H1 (cell line): Measurements from ENCODE around the gene MEF2A. TPM values are rescaled to one million over a fixed set of nuclear protein-coding genes. Genes with fewer than 3 reads are reported as not detected.

ENCODE experiments used
- BCL11A ChIP-seq, 2 experiments: IDR thresholded peaks; one replicate each; pipeline ENCODE4 v1.6.1; 2011; ENCODE audit warnings: low read depth in 2 of 2, low read length in 2 of 2, mild to moderate bottlenecking in 2 of 2
- CREB1 ChIP-seq: IDR thresholded peaks from 2 replicates; pipeline ENCODE4 v1.6.1; 2012; ENCODE audit warnings: inconsistent platforms
- FOSL1 ChIP-seq: IDR thresholded peaks from 2 replicates; pipeline ENCODE4 v1.6.1; 2011; ENCODE audit warnings: mild to moderate bottlenecking, low read depth, low read length, moderate library complexity; ENCODE audit not compliant: insufficient read depth
- RBBP5 ChIP-seq: IDR thresholded peaks from 2 replicates; pipeline ENCODE4 v1.7.1; 2012; ENCODE audit warnings: low read depth, mild to moderate bottlenecking, inconsistent platforms, low read length, moderate library complexity, borderline replicate concordance
- RFX5 ChIP-seq: IDR thresholded peaks from 2 replicates; pipeline ENCODE4 v1.6.1; 2011; ENCODE audit warnings: low read depth, low read length, improper control_type of control experiment, borderline replicate concordance
- TAF7 ChIP-seq: optimal IDR thresholded peaks from 2 replicates; pipeline ENCODE3; 2011; ENCODE audit warnings: low read depth, mild to moderate bottlenecking, inconsistent platforms, low read length, moderate library complexity, borderline replicate concordance
- TEAD4 ChIP-seq: IDR thresholded peaks from 2 replicates; pipeline ENCODE4 v1.6.1; 2012; ENCODE audit warnings: low read depth, low read length, inconsistent platforms, mixed read lengths
- YY1 ChIP-seq: IDR thresholded peaks from 2 replicates; pipeline ENCODE4 v1.6.1; 2011; ENCODE audit warnings: low read depth, mild to moderate bottlenecking, low read length
- polyA plus RNA-seq, 7 experiments: library from polyadenylated mRNA; depleted of rRNA in 3 of 7; stranded (reverse) in 5 of 7; unstranded in 2 of 7; fragments of >200 nt in 5 of 7; fragments of 200-250 nt in 2 of 7; gene quantifications; 1 replicate in 5 of 7; 2 replicates in 1 of 7; 4 replicates in 1 of 7; pipeline versions ENCODE4 v1.2.1 to v1.2.3, GENCODE V29; 2011 to 2013; ENCODE audit warnings: missing spikeins in 2 of 7, mixed read lengths in 2 of 7
- total RNA-seq: library from RNA; stranded (reverse); fragmentation: NEBNext Ultra II Directional; extraction: Animal tissue kit (Norgen Biotek cat#: 25700); gene quantifications from 2 replicates; pipeline ENCODE4 v1.2.1, GENCODE V29; 2021
- TF ChIP-seq, protein P1 (sequence below): fragments of 300-600 bp; sonication (generic); IDR thresholded peaks from 2 replicates; pipeline ENCODE4 v1.7.1; 2012; ENCODE audit warnings: low read length, moderate library complexity, mild to moderate bottlenecking, inconsistent platforms; ENCODE audit not compliant: insufficient replicate concordance
- TF ChIP-seq, protein P2 (sequence below): IDR thresholded peaks from 2 replicates; pipeline ENCODE4 v1.6.1; 2012; ENCODE audit warnings: low read length, inconsistent platforms

The MEF2A gene
- total and polyA plus RNA-seq, 2 of the 8 experiments (the other 6 are each of a cell fraction or from before 2014, with no cell fraction given), result 15.6 to 22.5 TPM

DNA sequence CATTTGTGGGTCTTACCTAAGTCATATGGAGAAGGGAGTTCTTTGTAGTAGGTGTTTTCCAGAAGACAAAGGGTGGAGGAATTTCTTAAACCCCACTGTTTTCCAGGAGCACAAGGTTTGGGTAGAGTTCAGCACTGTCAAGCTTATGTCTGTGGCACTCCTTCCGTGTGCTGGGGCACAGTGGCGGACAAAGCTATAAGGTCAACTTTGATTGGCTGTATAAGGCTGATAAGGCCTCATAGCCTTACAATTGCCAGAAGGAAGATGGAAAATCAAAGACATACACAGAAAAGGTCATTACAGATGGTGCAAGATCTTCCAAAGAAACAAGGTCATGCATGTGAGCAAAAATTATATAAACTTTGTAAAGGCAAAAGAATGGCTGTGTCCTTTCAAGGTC, 170.9 kb downstream of the MEF2A start (continued):
- TF ChIP-seq, protein P1, sequence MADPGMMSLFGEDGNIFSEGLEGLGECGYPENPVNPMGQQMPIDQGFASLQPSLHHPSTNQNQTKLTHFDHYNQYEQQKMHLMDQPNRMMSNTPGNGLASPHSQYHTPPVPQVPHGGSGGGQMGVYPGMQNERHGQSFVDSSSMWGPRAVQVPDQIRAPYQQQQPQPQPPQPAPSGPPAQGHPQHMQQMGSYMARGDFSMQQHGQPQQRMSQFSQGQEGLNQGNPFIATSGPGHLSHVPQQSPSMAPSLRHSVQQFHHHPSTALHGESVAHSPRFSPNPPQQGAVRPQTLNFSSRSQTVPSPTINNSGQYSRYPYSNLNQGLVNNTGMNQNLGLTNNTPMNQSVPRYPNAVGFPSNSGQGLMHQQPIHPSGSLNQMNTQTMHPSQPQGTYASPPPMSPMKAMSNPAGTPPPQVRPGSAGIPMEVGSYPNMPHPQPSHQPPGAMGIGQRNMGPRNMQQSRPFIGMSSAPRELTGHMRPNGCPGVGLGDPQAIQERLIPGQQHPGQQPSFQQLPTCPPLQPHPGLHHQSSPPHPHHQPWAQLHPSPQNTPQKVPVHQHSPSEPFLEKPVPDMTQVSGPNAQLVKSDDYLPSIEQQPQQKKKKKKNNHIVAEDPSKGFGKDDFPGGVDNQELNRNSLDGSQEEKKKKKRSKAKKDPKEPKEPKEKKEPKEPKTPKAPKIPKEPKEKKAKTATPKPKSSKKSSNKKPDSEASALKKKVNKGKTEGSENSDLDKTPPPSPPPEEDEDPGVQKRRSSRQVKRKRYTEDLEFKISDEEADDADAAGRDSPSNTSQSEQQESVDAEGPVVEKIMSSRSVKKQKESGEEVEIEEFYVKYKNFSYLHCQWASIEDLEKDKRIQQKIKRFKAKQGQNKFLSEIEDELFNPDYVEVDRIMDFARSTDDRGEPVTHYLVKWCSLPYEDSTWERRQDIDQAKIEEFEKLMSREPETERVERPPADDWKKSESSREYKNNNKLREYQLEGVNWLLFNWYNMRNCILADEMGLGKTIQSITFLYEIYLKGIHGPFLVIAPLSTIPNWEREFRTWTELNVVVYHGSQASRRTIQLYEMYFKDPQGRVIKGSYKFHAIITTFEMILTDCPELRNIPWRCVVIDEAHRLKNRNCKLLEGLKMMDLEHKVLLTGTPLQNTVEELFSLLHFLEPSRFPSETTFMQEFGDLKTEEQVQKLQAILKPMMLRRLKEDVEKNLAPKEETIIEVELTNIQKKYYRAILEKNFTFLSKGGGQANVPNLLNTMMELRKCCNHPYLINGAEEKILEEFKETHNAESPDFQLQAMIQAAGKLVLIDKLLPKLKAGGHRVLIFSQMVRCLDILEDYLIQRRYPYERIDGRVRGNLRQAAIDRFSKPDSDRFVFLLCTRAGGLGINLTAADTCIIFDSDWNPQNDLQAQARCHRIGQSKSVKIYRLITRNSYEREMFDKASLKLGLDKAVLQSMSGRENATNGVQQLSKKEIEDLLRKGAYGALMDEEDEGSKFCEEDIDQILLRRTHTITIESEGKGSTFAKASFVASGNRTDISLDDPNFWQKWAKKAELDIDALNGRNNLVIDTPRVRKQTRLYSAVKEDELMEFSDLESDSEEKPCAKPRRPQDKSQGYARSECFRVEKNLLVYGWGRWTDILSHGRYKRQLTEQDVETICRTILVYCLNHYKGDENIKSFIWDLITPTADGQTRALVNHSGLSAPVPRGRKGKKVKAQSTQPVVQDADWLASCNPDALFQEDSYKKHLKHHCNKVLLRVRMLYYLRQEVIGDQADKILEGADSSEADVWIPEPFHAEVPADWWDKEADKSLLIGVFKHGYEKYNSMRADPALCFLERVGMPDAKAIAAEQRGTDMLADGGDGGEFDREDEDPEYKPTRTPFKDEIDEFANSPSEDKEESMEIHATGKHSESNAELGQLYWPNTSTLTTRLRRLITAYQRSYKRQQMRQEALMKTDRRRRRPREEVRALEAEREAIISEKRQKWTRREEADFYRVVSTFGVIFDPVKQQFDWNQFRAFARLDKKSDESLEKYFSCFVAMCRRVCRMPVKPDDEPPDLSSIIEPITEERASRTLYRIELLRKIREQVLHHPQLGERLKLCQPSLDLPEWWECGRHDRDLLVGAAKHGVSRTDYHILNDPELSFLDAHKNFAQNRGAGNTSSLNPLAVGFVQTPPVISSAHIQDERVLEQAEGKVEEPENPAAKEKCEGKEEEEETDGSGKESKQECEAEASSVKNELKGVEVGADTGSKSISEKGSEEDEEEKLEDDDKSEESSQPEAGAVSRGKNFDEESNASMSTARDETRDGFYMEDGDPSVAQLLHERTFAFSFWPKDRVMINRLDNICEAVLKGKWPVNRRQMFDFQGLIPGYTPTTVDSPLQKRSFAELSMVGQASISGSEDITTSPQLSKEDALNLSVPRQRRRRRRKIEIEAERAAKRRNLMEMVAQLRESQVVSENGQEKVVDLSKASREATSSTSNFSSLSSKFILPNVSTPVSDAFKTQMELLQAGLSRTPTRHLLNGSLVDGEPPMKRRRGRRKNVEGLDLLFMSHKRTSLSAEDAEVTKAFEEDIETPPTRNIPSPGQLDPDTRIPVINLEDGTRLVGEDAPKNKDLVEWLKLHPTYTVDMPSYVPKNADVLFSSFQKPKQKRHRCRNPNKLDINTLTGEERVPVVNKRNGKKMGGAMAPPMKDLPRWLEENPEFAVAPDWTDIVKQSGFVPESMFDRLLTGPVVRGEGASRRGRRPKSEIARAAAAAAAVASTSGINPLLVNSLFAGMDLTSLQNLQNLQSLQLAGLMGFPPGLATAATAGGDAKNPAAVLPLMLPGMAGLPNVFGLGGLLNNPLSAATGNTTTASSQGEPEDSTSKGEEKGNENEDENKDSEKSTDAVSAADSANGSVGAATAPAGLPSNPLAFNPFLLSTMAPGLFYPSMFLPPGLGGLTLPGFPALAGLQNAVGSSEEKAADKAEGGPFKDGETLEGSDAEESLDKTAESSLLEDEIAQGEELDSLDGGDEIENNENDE, result no peak
- no peak for TF ChIP-seq RBBP5
- TF ChIP-seq FOSL1, result no peak
- TF ChIP-seq, protein P2, sequence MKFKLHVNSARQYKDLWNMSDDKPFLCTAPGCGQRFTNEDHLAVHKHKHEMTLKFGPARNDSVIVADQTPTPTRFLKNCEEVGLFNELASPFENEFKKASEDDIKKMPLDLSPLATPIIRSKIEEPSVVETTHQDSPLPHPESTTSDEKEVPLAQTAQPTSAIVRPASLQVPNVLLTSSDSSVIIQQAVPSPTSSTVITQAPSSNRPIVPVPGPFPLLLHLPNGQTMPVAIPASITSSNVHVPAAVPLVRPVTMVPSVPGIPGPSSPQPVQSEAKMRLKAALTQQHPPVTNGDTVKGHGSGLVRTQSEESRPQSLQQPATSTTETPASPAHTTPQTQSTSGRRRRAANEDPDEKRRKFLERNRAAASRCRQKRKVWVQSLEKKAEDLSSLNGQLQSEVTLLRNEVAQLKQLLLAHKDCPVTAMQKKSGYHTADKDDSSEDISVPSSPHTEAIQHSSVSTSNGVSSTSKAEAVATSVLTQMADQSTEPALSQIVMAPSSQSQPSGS, result no peak
- no peak for TF ChIP-seq YY1
- TF ChIP-seq CREB1, result no peak
- no peak for TF ChIP-seq TEAD4
- no peak for TF ChIP-seq TAF7
- no peak for TF ChIP-seq BCL11A (IDR thresholded peaks at IDR 0.05; ENCODE audit: low read depth in 2 of 2, low read length in 2 of 2)
- no peak for TF ChIP-seq RFX5
